ENCODE data around the gene ACP6. TPM values are rescaled to one million over a fixed set of nuclear protein-coding genes. Genes with fewer than 3 reads are reported as not detected.

Gene ACP6
- total RNA-seq (2014; rRNA removed; shearing (Covaris generic)) (17.5 and 20.0 TPM in 2 replicates), total RNA-seq (2022) (37.8 and 38.6 TPM in 2 replicates), Bru-seq, nascent RNA (percentile 63 among the genes with signal in this experiment), BruChase-seq, experiment 1, labeled RNA remaining after a 6-hour chase (percentile 69 among the genes with signal in this experiment), BruChase-seq, experiment 2, labeled RNA remaining after a 2-hour chase (percentile 66 among the genes with signal in this experiment)
- long read RNA-seq, full-length matches to known transcripts, result 24 of 48 reads
- long read RNA-seq, partial matches to known transcripts, result 8 of 48 reads
- long read RNA-seq, other reads (novel, unspliced or antisense), result 16 of 48 reads

DNA sequence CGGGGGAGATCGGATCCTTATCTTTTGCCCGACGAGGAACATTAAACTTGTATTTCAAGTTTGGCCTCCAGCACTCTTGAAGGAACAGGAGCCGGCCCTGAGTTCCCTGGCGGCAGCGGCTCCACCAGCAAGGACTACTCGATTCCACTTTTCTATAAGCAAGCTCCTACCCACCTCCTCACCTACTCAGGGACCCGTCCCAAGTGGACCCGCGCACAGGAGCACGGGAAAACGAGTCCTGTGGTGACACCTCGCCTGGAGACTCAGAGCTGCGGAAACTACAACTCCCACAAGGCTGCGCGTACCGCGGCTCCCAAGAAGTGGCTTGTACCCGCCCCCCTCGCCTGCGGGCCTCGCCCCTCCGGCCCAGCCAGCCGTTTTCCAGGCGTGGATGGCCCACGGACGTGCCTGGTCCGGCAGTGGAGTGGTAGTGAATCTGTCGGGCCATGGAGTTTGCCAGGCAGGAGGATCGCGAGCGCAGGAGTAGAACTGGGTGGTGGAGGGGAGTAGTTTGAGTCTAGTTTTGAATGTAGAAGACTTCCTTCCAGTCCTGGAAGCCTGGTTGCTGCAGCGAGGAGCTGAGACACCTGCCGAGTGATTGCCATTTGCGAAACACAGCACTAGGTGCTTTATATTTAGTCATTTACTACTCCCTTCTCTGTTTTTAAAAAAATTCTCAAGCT, at the start of gene ACP6:
Gene ACP6, minus strand, starts transcription at position 206 of the 683 bp plus-strand sequence. CDS start 476 bp downstream, outside the sequence.
- intact Hi-C loops (cut with micrococcal nuclease; ENCODE audit: unreplicated experiment), result no loop called here
- CTCF ChIA-PET (ENCODE audit: unreplicated experiment), result no interaction called here
- no TSS peak for BruUV-seq (replicated peaks)

DNA sequence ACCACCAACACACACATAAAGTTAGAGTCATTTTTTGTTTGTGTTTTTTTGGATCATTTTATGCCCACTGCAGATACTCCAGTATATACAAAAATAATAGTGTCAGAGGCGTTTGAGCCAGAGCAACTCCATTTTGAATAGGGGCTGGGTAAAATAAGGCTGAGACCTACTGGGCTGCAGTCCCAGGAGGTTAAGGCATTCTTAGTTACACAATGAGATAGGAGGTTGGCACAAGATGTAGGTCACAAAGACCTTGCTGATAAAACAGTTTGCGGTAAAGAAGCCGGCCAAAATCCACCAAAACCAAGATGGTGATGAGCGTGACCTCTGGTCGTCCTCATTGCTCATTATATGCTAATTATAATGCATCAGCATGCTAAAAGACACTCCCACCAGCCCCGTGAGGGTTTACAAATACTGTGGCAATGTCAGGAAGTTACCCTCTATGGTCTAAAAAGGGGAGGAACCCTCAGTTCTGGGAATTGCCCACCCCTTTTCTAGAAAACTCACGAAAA, 49.4 kb upstream of the ACP6 start:
- POLR2A ChIA-PET, result no interaction called here
- intact Hi-C loops (cut with micrococcal nuclease; ENCODE audit: unreplicated experiment), result no loop called here
- Histone ChIP-seq H3K4me3 (ENCODE audit: low read depth, low read length, poor library complexity, severe bottlenecking) (no peak overlapping the region), H3K4me1 (ENCODE audit: insufficient read depth, low read length, poor library complexity, severe bottlenecking) (peaks cover 7% of the 10 kb centered on the region), H3K9me2 (ENCODE audit: insufficient read depth, low read length) (no peaks in the 10 kb centered on the region), H3K9me3 (ENCODE audit: low read length) (peaks cover 14% of the 10 kb centered on the region), H3K79me2 (ENCODE audit: insufficient read depth, low read depth, low read length) (no peaks in the 10 kb centered on the region), H2AFZ (ENCODE audit: low read length) (no peak overlapping the region), H3K36me3 (ENCODE audit: insufficient read depth, low read length) (no peaks in the 10 kb centered on the region), H3K27ac (ENCODE audit: low read depth, low read length, poor library complexity, severe bottlenecking) (no peak overlapping the region), H4K20me1 (ENCODE audit: insufficient read depth, low read length) (no peaks in the 10 kb centered on the region), H3K4me2 (ENCODE audit: low read length) (no peak overlapping the region)
- no peak for TF ChIP-seq EZH2phosphoT487 (IDR thresholded peaks at IDR 0.05; ENCODE audit: borderline replicate concordance, low read depth, low read length)
- TF ChIP-seq, protein P1, sequence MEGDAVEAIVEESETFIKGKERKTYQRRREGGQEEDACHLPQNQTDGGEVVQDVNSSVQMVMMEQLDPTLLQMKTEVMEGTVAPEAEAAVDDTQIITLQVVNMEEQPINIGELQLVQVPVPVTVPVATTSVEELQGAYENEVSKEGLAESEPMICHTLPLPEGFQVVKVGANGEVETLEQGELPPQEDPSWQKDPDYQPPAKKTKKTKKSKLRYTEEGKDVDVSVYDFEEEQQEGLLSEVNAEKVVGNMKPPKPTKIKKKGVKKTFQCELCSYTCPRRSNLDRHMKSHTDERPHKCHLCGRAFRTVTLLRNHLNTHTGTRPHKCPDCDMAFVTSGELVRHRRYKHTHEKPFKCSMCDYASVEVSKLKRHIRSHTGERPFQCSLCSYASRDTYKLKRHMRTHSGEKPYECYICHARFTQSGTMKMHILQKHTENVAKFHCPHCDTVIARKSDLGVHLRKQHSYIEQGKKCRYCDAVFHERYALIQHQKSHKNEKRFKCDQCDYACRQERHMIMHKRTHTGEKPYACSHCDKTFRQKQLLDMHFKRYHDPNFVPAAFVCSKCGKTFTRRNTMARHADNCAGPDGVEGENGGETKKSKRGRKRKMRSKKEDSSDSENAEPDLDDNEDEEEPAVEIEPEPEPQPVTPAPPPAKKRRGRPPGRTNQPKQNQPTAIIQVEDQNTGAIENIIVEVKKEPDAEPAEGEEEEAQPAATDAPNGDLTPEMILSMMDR (conservative IDR thresholded peaks at IDR 0.05; ENCODE audit: low read length), result no peak
- no peak for DNase-seq (ENCODE audit: low spot score)
- no TSS peak for BruUV-seq (replicated peaks)
- CTCF ChIA-PET (ENCODE audit: unreplicated experiment), result no interaction called here

More for the DNA sequence above, at the start of gene ACP6:
- POLR2A ChIA-PET, result interaction anchor here (0.6 to 1.3 kb wide), 4 partner anchors 34 to 357 kb away, joined by 3 to 4 read pairs (median 4); no protein-coding TSS in a partner anchor
- no peaks in the 10 kb centered on the region for H3K9me3 ChIP-seq (ENCODE audit: low read length)
- TF ChIP-seq, protein P1 (conservative IDR thresholded peaks at IDR 0.05; ENCODE audit: low read length), result no peak
- no peak for TF ChIP-seq EZH2phosphoT487 (IDR thresholded peaks at IDR 0.05; ENCODE audit: borderline replicate concordance, low read depth, low read length)
- H3K27ac ChIP-seq (ENCODE audit: low read depth, low read length, poor library complexity, severe bottlenecking), result no peak within 1 kb of the TSS
- H2AFZ ChIP-seq (ENCODE audit: low read length), result peak within 1 kb of the TSS; percentile 89
- H3K4me1 ChIP-seq (ENCODE audit: insufficient read depth, low read length, poor library complexity, severe bottlenecking), result peaks cover 10% of the 10 kb centered on the region
- no peaks in the 10 kb centered on the region for H4K20me1 ChIP-seq (ENCODE audit: insufficient read depth, low read length)
- peaks cover 14% of the 10 kb centered on the region; the same call in 1 of the 2 replicates for H3K79me2 ChIP-seq (ENCODE audit: insufficient read depth, low read depth, low read length)
- no peaks in the 10 kb centered on the region for H3K36me3 ChIP-seq (ENCODE audit: insufficient read depth, low read length)
- H3K4me3 ChIP-seq (ENCODE audit: low read depth, low read length, poor library complexity, severe bottlenecking), result peak within 1 kb of the TSS; percentile 84
- H3K4me2 ChIP-seq (ENCODE audit: low read length), result peak within 1 kb of the TSS; percentile 84
- DNase-seq (ENCODE audit: low spot score), result peak; percentile 95
- no peaks in the 10 kb centered on the region for H3K9me2 ChIP-seq (ENCODE audit: insufficient read depth, low read length)
